K562 (cell line): ENCODE data around the gene CHST8. TPM values are rescaled to one million over a fixed set of nuclear protein-coding genes. Genes with fewer than 3 reads are reported as not detected.
A peak's percentile ranks its signal among the peaks of the same experiment; 100 is the strongest.

ENCODE experiments used
- RFX1 ChIP-seq: fragments of 450-650 bp; IDR thresholded peaks from 2 replicates; pipeline ENCODE4 v1.6.1; 2016; ENCODE audit warnings: mild to moderate bottlenecking, moderate library complexity
- YY1 ChIP-seq, 3 experiments: IDR thresholded peaks; 2 replicates each; pipeline ENCODE4 v1.6.1; 2011; ENCODE audit warnings: low read length in 2 of 3, mild to moderate bottlenecking in 2 of 3, moderate library complexity in 2 of 3, borderline replicate concordance in 1 of 3, control low read depth in 1 of 3, low read depth in 1 of 3; ENCODE audit not compliant: insufficient read depth in 3 of 3, insufficient replicate concordance in 2 of 3, control insufficient read depth in 1 of 3, insufficient read length in 1 of 3; ENCODE audit errors: extremely low read depth in 1 of 3
- polyA plus RNA-seq, 8 experiments: library from polyadenylated mRNA; depleted of rRNA in 4 of 8; stranded (reverse) in 5 of 8; unstranded in 3 of 8; fragments of >200 nt; fragmentation: Nextera tagmentation in 2 of 8; fragmentation: Illumina TruSeq in 1 of 8; extraction: Ambion mirVana in 2 of 8; extraction: Trizol in 1 of 8; gene quantifications; 2 replicates each; pipeline versions ENCODE4 v1.2.1 to v1.2.3, GENCODE V29; 2011 to 2014; ENCODE audit warnings: inconsistent platforms in 1 of 8, missing spikeins in 1 of 8
- total RNA-seq, 7 experiments: library from RNA; depleted of rRNA in 6 of 7; stranded (reverse); fragments of >200 nt in 6 of 7; fragmentation: Illumina TruSeq in 2 of 7; extraction: Trizol in 2 of 7; gene quantifications; 2 replicates each; pipeline versions ENCODE4 v1.2.1 to v1.2.3, GENCODE V29; 2011 to 2021; ENCODE audit warnings: low replicate concordance in 1 of 7
- TF ChIP-seq, protein P1 (sequence below), 2 experiments: fragments of 450-650 bp in 1 of 2; sonication (generic) in 1 of 2; formaldehyde crosslinking in 1 of 2; IDR thresholded peaks; 2 replicates each; pipeline versions ENCODE4 v1.7.1 to v1.9.0; 2016 to 2022; ENCODE audit warnings: inconsistent platforms in 1 of 2, mild to moderate bottlenecking in 1 of 2, missing genetic modification reagents in 1 of 2

Gene CHST8
- total and polyA plus RNA-seq, 9 of the 15 experiments (the other 6 are each of a cell fraction or from before 2014, with no cell fraction given): 0.11 TPM; not detected in 8

DNA sequence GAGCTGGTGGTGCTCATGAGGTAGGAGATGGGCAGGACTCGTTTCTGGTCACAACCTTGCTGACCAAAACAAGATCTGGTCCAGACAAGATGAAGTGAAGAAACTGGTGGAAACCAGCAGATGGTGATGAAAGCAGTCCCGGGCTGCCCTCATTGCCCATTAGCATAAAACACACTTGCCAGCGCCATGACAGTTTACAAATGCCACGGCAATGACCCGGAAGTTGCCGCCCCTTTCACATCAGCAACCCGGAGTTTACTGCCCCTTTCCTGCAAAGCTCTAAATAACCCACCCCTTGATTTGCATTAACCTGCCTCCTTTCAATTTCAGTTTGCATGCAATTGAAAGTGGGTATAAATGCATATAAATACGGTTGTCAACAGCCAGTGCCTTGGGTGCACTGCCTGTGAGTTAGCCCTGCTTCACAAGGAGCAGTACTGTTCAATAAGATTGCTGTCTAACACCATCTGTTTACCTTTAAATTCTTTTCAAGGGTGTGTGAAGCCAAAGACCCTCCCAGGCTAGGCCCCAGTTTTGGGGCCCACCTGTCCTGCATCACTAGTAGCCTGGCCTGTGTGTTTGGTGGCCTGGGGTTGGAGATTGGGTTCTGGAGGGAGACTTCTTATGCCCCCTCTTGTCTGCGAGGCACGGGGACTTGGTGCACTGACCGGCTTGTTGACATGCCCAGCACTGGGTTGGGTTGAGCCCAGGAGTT lies 38.8 kb downstream of the CHST8 start (continued):
- TF ChIP-seq, protein P1, sequence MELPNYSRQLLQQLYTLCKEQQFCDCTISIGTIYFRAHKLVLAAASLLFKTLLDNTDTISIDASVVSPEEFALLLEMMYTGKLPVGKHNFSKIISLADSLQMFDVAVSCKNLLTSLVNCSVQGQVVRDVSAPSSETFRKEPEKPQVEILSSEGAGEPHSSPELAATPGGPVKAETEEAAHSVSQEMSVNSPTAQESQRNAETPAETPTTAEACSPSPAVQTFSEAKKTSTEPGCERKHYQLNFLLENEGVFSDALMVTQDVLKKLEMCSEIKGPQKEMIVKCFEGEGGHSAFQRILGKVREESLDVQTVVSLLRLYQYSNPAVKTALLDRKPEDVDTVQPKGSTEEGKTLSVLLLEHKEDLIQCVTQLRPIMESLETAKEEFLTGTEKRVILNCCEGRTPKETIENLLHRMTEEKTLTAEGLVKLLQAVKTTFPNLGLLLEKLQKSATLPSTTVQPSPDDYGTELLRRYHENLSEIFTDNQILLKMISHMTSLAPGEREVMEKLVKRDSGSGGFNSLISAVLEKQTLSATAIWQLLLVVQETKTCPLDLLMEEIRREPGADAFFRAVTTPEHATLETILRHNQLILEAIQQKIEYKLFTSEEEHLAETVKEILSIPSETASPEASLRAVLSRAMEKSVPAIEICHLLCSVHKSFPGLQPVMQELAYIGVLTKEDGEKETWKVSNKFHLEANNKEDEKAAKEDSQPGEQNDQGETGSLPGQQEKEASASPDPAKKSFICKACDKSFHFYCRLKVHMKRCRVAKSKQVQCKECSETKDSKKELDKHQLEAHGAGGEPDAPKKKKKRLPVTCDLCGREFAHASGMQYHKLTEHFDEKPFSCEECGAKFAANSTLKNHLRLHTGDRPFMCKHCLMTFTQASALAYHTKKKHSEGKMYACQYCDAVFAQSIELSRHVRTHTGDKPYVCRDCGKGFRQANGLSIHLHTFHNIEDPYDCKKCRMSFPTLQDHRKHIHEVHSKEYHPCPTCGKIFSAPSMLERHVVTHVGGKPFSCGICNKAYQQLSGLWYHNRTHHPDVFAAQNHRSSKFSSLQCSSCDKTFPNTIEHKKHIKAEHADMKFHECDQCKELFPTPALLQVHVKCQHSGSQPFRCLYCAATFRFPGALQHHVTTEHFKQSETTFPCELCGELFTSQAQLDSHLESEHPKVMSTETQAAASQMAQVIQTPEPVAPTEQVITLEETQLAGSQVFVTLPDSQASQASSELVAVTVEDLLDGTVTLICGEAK (IDR thresholded peaks at IDR 0.05): 0 out of 2 replicates have a peak, but pooled peaks have one; percentile 51
- TF ChIP-seq, protein P1 (CRISPR knock-in tag; IDR thresholded peaks at IDR 0.05): no peak
- TF ChIP-seq YY1 (IDR thresholded peaks at IDR 0.05; ENCODE audit: borderline replicate concordance in 1 of 3, control insufficient read depth in 1 of 3, extremely low read depth in 1 of 3, insufficient read depth in 3 of 3, insufficient read length in 1 of 3, insufficient replicate concordance in 2 of 3, low read depth in 1 of 3, low read length in 2 of 3) (peak in 2 of 3 experiments; percentile 20 to 59), RFX1 (peak; percentile 33; the same call in 1 of the 2 replicates)
